HL-60 (cell line): ENCODE data around the gene PCDHA6.
"Not testable (repeated sequence)": the region's sequence is repeated elsewhere in the genome, so short reads cannot be mapped to it uniquely, and the experiment has no call there.

Experiments
- CTCF ChIP-seq: IDR thresholded peaks from one replicate; pipeline ENCODE4 v1.5.1; 2011; ENCODE audit warnings: low read length, control low read depth, inconsistent platforms; ENCODE audit not compliant: insufficient read depth
- POLR2AphosphoS5 ChIP-seq: IDR thresholded peaks from 2 replicates; pipeline ENCODE4 v1.6.1; 2012; ENCODE audit warnings: low read depth
- REST ChIP-seq: IDR thresholded peaks from 2 replicates; pipeline ENCODE4 v1.6.1; 2012; ENCODE audit warnings: low read depth; ENCODE audit not compliant: insufficient replicate concordance

GRCh38 chr5:140849831-140850634, 22.3 kb downstream of the PCDHA6 start:
- TF ChIP-seq CTCF, POLR2AphosphoS5, REST: not testable (repeated sequence)
